ENCODE measurements around the gene TIMM29.

TIMM29 gene

GRCh38 chr19:10920288-10920655 lies 8.3 kb upstream of the TIMM29 start:
- Histone ChIP-seq H3K27ac (no peak overlapping the region), H3K4me1 (ENCODE audit: control insufficient read depth in 1 of 2, insufficient read depth in 1 of 2, low read depth in 1 of 2, low read length in 1 of 2) (no peaks in the 10 kb centered on the region), H3K9me3 (no peaks in the 10 kb centered on the region), H3K4me3 (ENCODE audit: low read depth in 1 of 2, low read length in 1 of 2) (no peak overlapping the region), H3K36me3 (peaks cover 54% of the 10 kb centered on the region), H3K27me3 (no peaks in the 10 kb centered on the region)
- no peak for TF ChIP-seq CTCF (IDR thresholded peaks at IDR 0.05)

- Histone ChIP-seq H3K27me3 (no peaks in the 10 kb centered on the region), H3K9me3 (no peaks in the 10 kb centered on the region), H3K27ac (no peak overlapping the region), H3K4me3 (ENCODE audit: low read depth in 1 of 2, low read length in 1 of 2) (no peak overlapping the region), H3K4me1 (ENCODE audit: control insufficient read depth in 1 of 2, insufficient read depth in 1 of 2, low read depth in 1 of 2, low read length in 1 of 2) (no peaks in the 10 kb centered on the region), H3K36me3 (peaks cover 54% of the 10 kb centered on the region)
- no peak for TF ChIP-seq CTCF (IDR thresholded peaks at IDR 0.05)
These were observed 7.8 kb upstream of the TIMM29 start for GRCh38 chr19:10920781-10921180.

GRCh38 chr19:10921199-10921909 lies 7.3 kb upstream of the TIMM29 start:
- no peak overlapping the region for H3K27ac ChIP-seq
- peaks cover 54% of the 10 kb centered on the region for H3K36me3 ChIP-seq

GRCh38 chr19:10921910-10922637 lies 6.5 kb upstream of the TIMM29 start:
- Histone ChIP-seq H3K9me3 (no peaks in the 10 kb centered on the region), H3K4me3 (ENCODE audit: low read depth in 1 of 2, low read length in 1 of 2) (no peak overlapping the region), H3K27ac (no peak overlapping the region), H3K4me1 (ENCODE audit: control insufficient read depth in 1 of 2, insufficient read depth in 1 of 2, low read depth in 1 of 2, low read length in 1 of 2) (no peaks in the 10 kb centered on the region), H3K27me3 (no peaks in the 10 kb centered on the region), H3K36me3 (peaks cover 50% of the 10 kb centered on the region)
- TF ChIP-seq CTCF (IDR thresholded peaks at IDR 0.05), result no peak

More at GRCh38 chr19:10921199-10921909, 7.3 kb upstream of the TIMM29 start:
- Histone ChIP-seq H3K27me3 (no peaks in the 10 kb centered on the region), H3K4me1 (ENCODE audit: control insufficient read depth in 1 of 2, insufficient read depth in 1 of 2, low read depth in 1 of 2, low read length in 1 of 2) (no peaks in the 10 kb centered on the region), H3K4me3 (ENCODE audit: low read depth in 1 of 2, low read length in 1 of 2) (no peak overlapping the region), H3K9me3 (no peaks in the 10 kb centered on the region)
- no peak for TF ChIP-seq CTCF (IDR thresholded peaks at IDR 0.05)

GRCh38 chr19:10922638-10923014 lies 6.0 kb upstream of the TIMM29 start:
- H3K9me3 ChIP-seq, result no peaks in the 10 kb centered on the region
- no peak overlapping the region for H3K27ac ChIP-seq
- peaks cover 0 to under 1% of the 10 kb centered on the region in 2 experiments for H3K4me1 ChIP-seq (ENCODE audit: control insufficient read depth in 1 of 2, insufficient read depth in 1 of 2, low read depth in 1 of 2, low read length in 1 of 2)
- no peaks in the 10 kb centered on the region for H3K27me3 ChIP-seq
- H3K36me3 ChIP-seq, result peaks cover 50% of the 10 kb centered on the region
- TF ChIP-seq CTCF (IDR thresholded peaks at IDR 0.05), result no peak
- H3K4me3 ChIP-seq (ENCODE audit: low read depth in 1 of 2, low read length in 1 of 2), result no peak overlapping the region
